Activated CD4-positive, alpha-beta memory T cell treated with anti-CD3 and anti-CD28 coated beads, Interleukin-2, amount 10 ng/mL, durations not matched to agents 7 days and 5 days (primary cell): ENCODE data around the gene DIABLO. TPM values are rescaled to one million over a fixed set of nuclear protein-coding genes. Genes with fewer than 3 reads are reported as not detected.

Experiments
- CTCF ChIA-PET: fragments of 350-600 bp; sonication (Branson Sonifier 250); formaldehyde crosslinking; loops from one replicate; lab custom pipeline; 2021; ENCODE audit warnings: antibody characterized with exemption, inconsistent platforms; lab: Charles Lee
- POLR2A ChIA-PET: fragments of 350-600 bp; sonication (Branson Sonifier 250); formaldehyde crosslinking; loops from one replicate; lab custom pipeline; 2021; ENCODE audit warnings: antibody characterized with exemption; lab: Charles Lee
- DNase-seq: peaks from one replicate; pipeline ENCODE4 v3.0.0-alpha.2; 2020
- H3K27ac Mint-ChIP-seq: one replicate; pipeline ENCODE4 v1.8.0; 2021; ENCODE audit warnings: mild to moderate bottlenecking, mixed read lengths
- H3K27me3 Mint-ChIP-seq: one replicate; pipeline ENCODE4 v1.8.0; 2021; ENCODE audit warnings: mixed read lengths
- H3K36me3 Mint-ChIP-seq: one replicate; pipeline ENCODE4 v1.8.0; 2021; ENCODE audit warnings: low read depth, mixed read lengths
- H3K4me1 Mint-ChIP-seq: one replicate; pipeline ENCODE4 v1.8.0; 2021; ENCODE audit warnings: mixed read lengths
- H3K4me3 Mint-ChIP-seq: one replicate; pipeline ENCODE4 v1.8.0; 2021; ENCODE audit warnings: mild to moderate bottlenecking, mixed read lengths
- H3K9me3 Mint-ChIP-seq: one replicate; pipeline ENCODE4 v1.8.0; 2021; ENCODE audit warnings: mixed read lengths
- total RNA-seq, 2 experiments: library from RNA; stranded (reverse); gene quantifications; one replicate each; pipeline ENCODE4 v1.2.3, GENCODE V29; 2021

The DIABLO gene
- total RNA-seq, 2 experiments from 2014 or later = 40.8 to 41.7 TPM

DNA sequence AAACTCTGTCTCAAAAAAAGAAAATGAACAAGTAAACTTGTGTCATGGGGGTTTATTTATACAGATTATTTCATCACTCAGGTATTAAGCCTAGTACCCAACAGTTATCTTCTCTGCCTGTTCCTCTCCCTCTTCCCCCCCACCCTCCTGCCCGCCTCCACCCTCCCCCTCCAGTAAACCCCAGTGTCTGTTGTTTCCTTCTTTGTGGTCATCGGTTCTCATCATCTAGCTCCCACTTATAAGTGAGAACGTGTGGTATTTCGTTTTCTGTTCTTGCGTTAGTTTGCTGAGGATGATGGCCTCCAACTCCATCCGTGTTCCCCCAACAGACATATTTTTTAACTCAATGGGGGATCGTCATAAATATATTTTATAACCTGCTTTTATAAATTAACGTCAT lies 64.2 kb downstream of the DIABLO start:
- Mint-ChIP-seq H3K27ac (no peak overlapping the region), H3K4me1 (peaks cover 17% of the 10 kb centered on the region), H3K36me3 (no peaks in the 10 kb centered on the region), H3K9me3 (no peaks in the 10 kb centered on the region), H3K4me3 (no peak overlapping the region), H3K27me3 (peaks cover 20% of the 10 kb centered on the region)
- ChIA-PET POLR2A (no interaction called here), CTCF (no interaction called here)
- no peak for DNase-seq

DNA sequence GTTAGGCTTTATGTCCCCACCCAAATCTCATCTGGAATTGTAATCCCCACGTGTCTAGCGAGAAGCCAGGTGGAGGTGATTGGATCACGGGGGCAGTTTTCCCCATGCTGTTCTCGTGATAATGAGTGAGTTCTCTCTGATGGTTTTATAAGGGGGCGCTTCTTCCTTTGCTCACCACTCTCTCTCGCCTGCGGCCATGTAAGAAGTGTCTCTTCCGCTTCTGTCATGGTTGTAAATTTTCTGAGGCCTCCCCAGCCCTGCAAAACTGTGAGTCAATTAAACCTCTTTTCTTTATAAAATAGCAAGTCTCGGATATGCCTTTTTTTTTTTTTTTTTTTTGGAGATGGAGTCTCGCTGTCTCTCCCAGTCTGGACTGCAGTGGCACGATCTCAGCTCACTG lies 65.1 kb downstream of the DIABLO start:
- H3K27me3 Mint-ChIP-seq = peaks cover 23% of the 10 kb centered on the region
- CTCF ChIA-PET = no interaction called here
- DNase-seq = no peak
- H3K9me3 Mint-ChIP-seq = no peaks in the 10 kb centered on the region
- no peak overlapping the region for H3K27ac Mint-ChIP-seq
- no peaks in the 10 kb centered on the region for H3K36me3 Mint-ChIP-seq
- H3K4me1 Mint-ChIP-seq = peaks cover 14% of the 10 kb centered on the region
- no peak overlapping the region for H3K4me3 Mint-ChIP-seq
- POLR2A ChIA-PET = no interaction called here

DNA sequence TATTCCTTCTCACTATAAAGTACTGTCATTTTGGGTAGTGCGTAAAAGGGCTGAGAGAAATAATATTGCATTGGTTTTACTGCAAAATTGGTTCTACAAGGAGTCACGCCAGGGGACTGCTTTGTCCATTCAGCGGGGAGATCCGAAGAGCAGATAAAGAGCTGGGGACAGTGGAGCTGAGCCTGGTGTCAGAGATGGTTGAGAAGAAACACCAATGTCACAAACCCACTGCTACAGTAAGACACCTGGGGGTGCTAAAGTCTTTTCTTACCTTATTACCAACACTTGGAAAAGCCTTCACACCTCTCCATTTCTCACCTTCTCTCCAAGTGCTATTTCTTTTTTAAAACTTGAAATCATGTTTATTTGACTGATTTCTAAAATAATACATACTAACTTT lies 66.0 kb downstream of the DIABLO start:
- POLR2A ChIA-PET = no interaction called here
- Mint-ChIP-seq H3K9me3 (no peaks in the 10 kb centered on the region), H3K27ac (no peak overlapping the region), H3K36me3 (no peaks in the 10 kb centered on the region), H3K4me1 (peaks cover 11% of the 10 kb centered on the region), H3K27me3 (peaks cover 24% of the 10 kb centered on the region), H3K4me3 (no peak overlapping the region)
- CTCF ChIA-PET = no interaction called here
- no peak for DNase-seq

DNA sequence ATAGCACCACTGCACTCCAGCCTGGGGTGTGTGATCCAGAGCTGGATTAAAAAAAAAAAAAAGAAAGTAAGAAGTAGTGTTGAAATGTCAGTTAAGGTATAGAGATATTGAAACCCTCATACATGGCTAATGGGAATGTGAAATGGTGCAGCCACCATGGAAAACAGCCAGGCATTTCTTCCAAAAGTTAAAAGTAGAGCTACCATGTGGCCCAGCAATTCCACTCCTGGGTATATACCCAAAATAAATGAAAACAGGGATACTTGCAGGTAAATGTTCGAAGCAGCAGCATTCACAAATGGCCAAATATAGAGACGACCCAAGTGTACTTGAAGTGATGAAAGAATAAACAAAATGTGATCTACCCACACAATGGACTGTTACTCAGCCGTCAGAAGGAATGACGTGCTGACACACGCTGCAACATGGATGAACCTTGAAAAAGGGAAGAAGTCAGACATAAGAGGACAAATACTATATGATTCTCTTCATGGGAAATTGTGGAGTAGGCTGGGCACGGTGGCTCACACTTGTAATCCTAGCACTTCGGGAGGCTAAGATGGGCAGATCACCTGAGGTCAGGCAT lies 67.1 kb downstream of the DIABLO start:
- H3K9me3 Mint-ChIP-seq = no peaks in the 10 kb centered on the region
- ChIA-PET CTCF (interaction anchor here (0.5 to 0.7 kb wide), 2 partner anchors 12 to 112 kb away, joined by 3 to 4 read pairs; no protein-coding TSS in a partner anchor), POLR2A (interaction anchor here (0.7 to 1.0 kb wide), 2 partner anchors 26 to 32 kb away, joined by 3 read pairs; no protein-coding TSS in a partner anchor)
- H3K36me3 Mint-ChIP-seq = no peaks in the 10 kb centered on the region
- peaks cover 10% of the 10 kb centered on the region for H3K4me1 Mint-ChIP-seq
- no peak overlapping the region for H3K27ac Mint-ChIP-seq
- no peak for DNase-seq
- H3K4me3 Mint-ChIP-seq = no peak overlapping the region
- peaks cover 24% of the 10 kb centered on the region for H3K27me3 Mint-ChIP-seq

Other genes starting within 250 kb of the DIABLO start
- 1 to 10 TPM; 3.7 to 4.2 TPM for gene BCL7A, start 204.2 kb downstream of the DIABLO start, total RNA-seq
- gene MLXIP, start 147.3 kb downstream of the DIABLO start, total RNA-seq = 10 to 100 TPM; 26.0 to 29.6 TPM
- not detected for gene IL31, start 51.8 kb downstream of the DIABLO start, total RNA-seq
- gene LRRC43, start 42.9 kb downstream of the DIABLO start, total RNA-seq = under 1 TPM in 1 of 2 experiments, not detected in 1; 0.38 TPM
- 1 to 10 TPM; 2.6 to 2.8 TPM for gene B3GNT4, start 22.3 kb downstream of the DIABLO start, total RNA-seq
- 10 to 100 TPM; 29.8 to 30.6 TPM for gene VPS33A, start 40.4 kb upstream of the DIABLO start, total RNA-seq
- 10 to 100 TPM; 65.3 to 73.4 TPM for gene CLIP1, start 196.6 kb upstream of the DIABLO start, total RNA-seq